Thyroid gland (tissue), 4 donors: ENCODE measurements around the gene SEH1L. TPM values are rescaled to one million over a fixed set of nuclear protein-coding genes. Genes with fewer than 3 reads are reported as not detected.
A peak's percentile ranks its signal among the peaks of the same experiment; 100 is the strongest.
"Not testable (repeated sequence)": the region's sequence is repeated elsewhere in the genome, so short reads cannot be mapped to it uniquely, and the experiment has no call there.

Experiments
- DNase-seq, 2 donors: peaks; one replicate each; pipeline ENCODE4 v3.0.0-alpha.2; 2019
- H3K27ac ChIP-seq, 3 donors: fragments of 200-600 bp; sonication (generic); 1 replicate in 2 of 3; 2 replicates in 1 of 3; pipeline ENCODE4 v1.5.1; 2016 to 2019; ENCODE audit warnings: mild to moderate bottlenecking in 1 of 3, moderate library complexity in 1 of 3
- H3K27me3 ChIP-seq: fragments of 200-600 bp; sonication (generic); one replicate; pipeline ENCODE4 v1.5.1; 2019
- H3K36me3 ChIP-seq, 2 donors: fragments of 200-600 bp; sonication (generic); one replicate each; pipeline ENCODE4 v1.5.1; 2016 to 2019
- H3K4me1 ChIP-seq, 2 donors: fragments of 200-600 bp; sonication (generic); one replicate each; pipeline ENCODE4 v1.5.1; 2017 to 2019
- H3K4me3 ChIP-seq, 3 donors: fragments of 200-600 bp; sonication (generic); replicated peaks in 1 of 3; 1 replicate in 2 of 3; 2 replicates in 1 of 3; pipeline ENCODE4 v1.5.1; 2016; ENCODE audit warnings: mild to moderate bottlenecking in 1 of 3
- H3K9me3 ChIP-seq: fragments of 200-600 bp; sonication (generic); one replicate; pipeline ENCODE4 v1.5.1; 2017
- CTCF ChIP-seq, 6 experiments: fragments of 200-600 bp in 3 of 6; fragments of 450-650 bp in 3 of 6; sonication (generic) in 3 of 6; IDR thresholded peaks; one replicate each; pipeline ENCODE4 v1.5.1; 2016 to 2019; ENCODE audit warnings: antibody characterized with exemption in 6 of 6, mild to moderate bottlenecking in 2 of 6, inconsistent platforms in 1 of 6, moderate library complexity in 1 of 6
- POLR2A ChIP-seq, 2 donors: fragments of 450-650 bp; IDR thresholded peaks; one replicate each; pipeline ENCODE4 v1.6.1; 2017; ENCODE audit warnings: antibody characterized with exemption in 2 of 2, mild to moderate bottlenecking in 2 of 2, moderate library complexity in 1 of 2
- whole genome bisulfite sequencing, 2 donors: methylation state at CpG; one replicate each; pipeline ENCODE4 v1.1.5; 2017; 5-methylcytosine and 5-hydroxymethylcytosine counted together
- intact Hi-C: fragments of 100-400 bp; cut with DNase I; formaldehyde crosslinking; loops from one replicate; pipeline ENCODE4 v1.15.1; 2023
- total RNA-seq, 4 donors: library from RNA; depleted of rRNA; stranded (reverse); fragments of >200 nt; gene quantifications; one replicate each; pipeline ENCODE4 v1.2.3, GENCODE V29; 2016

SEH1L gene
- total RNA-seq, 4 donors from 2014 or later = 26.8 to 48.6 (median 34.9) TPM

- H3K9me3 ChIP-seq = no peaks in the 10 kb centered on the region
- WGBS, 2 donors = 0 to 1% methylated on average over 7 of the region's 7 CpGs
- no peak for DNase-seq
- peak overlapping the region; percentile 44 to 84 (median 78) for H3K4me3 ChIP-seq
- peaks cover 14 to 15% of the 10 kb centered on the region in 2 donors for H3K4me1 ChIP-seq
- no peaks in the 10 kb centered on the region for H3K27me3 ChIP-seq
- no peaks in the 10 kb centered on the region for H3K36me3 ChIP-seq
- peak overlapping the region in 2 of 3 donors; percentile 86 to 92 for H3K27ac ChIP-seq
- TF ChIP-seq CTCF (IDR thresholded peaks at IDR 0.05) (no peak), POLR2A (IDR thresholded peaks at IDR 0.05) (no peak)
- intact Hi-C loops = no loop called here
Measured at GRCh38 chr18:12991821-12992179, 44.0 kb downstream of the SEH1L start.

- peaks cover 14 to 15% of the 10 kb centered on the region in 2 donors for H3K4me1 ChIP-seq
- WGBS, 2 donors = 75 to 94% methylated on average over 2 of the region's 2 CpGs
- H3K9me3 ChIP-seq = no peaks in the 10 kb centered on the region
- no peak for DNase-seq
- no peak overlapping the region for H3K4me3 ChIP-seq
- no peaks in the 10 kb centered on the region for H3K36me3 ChIP-seq
- no peak for TF ChIP-seq CTCF (IDR thresholded peaks at IDR 0.05)
- no peak for TF ChIP-seq POLR2A (IDR thresholded peaks at IDR 0.05)
- no peak overlapping the region for H3K27ac ChIP-seq
- no peaks in the 10 kb centered on the region for H3K27me3 ChIP-seq
- intact Hi-C loops = no loop called here
Measured at GRCh38 chr18:12993439-12993838, 45.6 kb downstream of the SEH1L start.

GRCh38 chr18:12995424-12995823, 47.6 kb downstream of the SEH1L start:
- no peaks in the 10 kb centered on the region for H3K27me3 ChIP-seq
- no peak for DNase-seq
- intact Hi-C loops = no loop called here
- no peak overlapping the region for H3K4me3 ChIP-seq
- WGBS, 2 donors = 69 to 98% methylated on average over 2 of the region's 2 CpGs
- H3K27ac ChIP-seq = no peak overlapping the region
- no peaks in the 10 kb centered on the region for H3K9me3 ChIP-seq
- peaks cover 11% of the 10 kb centered on the region in 2 donors for H3K4me1 ChIP-seq
- H3K36me3 ChIP-seq = no peaks in the 10 kb centered on the region
- TF ChIP-seq POLR2A (IDR thresholded peaks at IDR 0.05) (no peak), CTCF (IDR thresholded peaks at IDR 0.05) (no peak)

- WGBS, 2 donors = 92 to 93% methylated on average over 6 of the region's 6 CpGs
- H3K27me3 ChIP-seq = no peaks in the 10 kb centered on the region
- peaks cover 9 to 10% of the 10 kb centered on the region in 2 donors for H3K4me1 ChIP-seq
- TF ChIP-seq POLR2A (IDR thresholded peaks at IDR 0.05) = no peak
- TF ChIP-seq CTCF (IDR thresholded peaks at IDR 0.05) = no peak
- intact Hi-C loops = no loop called here
- H3K9me3 ChIP-seq = no peaks in the 10 kb centered on the region
- H3K36me3 ChIP-seq = no peaks in the 10 kb centered on the region
- DNase-seq = no peak
- no peak overlapping the region for H3K27ac ChIP-seq
- no peak overlapping the region for H3K4me3 ChIP-seq
Measured at GRCh38 chr18:12995952-12996477, 48.2 kb downstream of the SEH1L start.

GRCh38 chr18:12996661-12997292, 49.0 kb downstream of the SEH1L start:
- Histone ChIP-seq H3K9me3 (no peaks in the 10 kb centered on the region), H3K36me3 (no peaks in the 10 kb centered on the region), H3K27me3 (no peaks in the 10 kb centered on the region), H3K4me1 (peaks cover 9 to 10% of the 10 kb centered on the region in 2 donors), H3K27ac (no peak overlapping the region), H3K4me3 (no peak overlapping the region)
- DNase-seq = no peak
- WGBS, 2 donors = 84 to 91% methylated on average over 10 of the region's 10 CpGs
- intact Hi-C loops = no loop called here
- no peak for TF ChIP-seq POLR2A (IDR thresholded peaks at IDR 0.05)
- no peak for TF ChIP-seq CTCF (IDR thresholded peaks at IDR 0.05)

- WGBS, 2 donors = 84 to 85% methylated on average over 2 of the region's 2 CpGs
- H3K27ac ChIP-seq, intact Hi-C loops: not testable (repeated sequence)
Measured at GRCh38 chr18:12997330-12997729, 49.5 kb downstream of the SEH1L start.

More at GRCh38 chr18:12997330-12997729, 49.5 kb downstream of the SEH1L start:
- H3K4me3 ChIP-seq, H3K36me3 ChIP-seq, H3K4me1 ChIP-seq, DNase-seq, H3K27me3 ChIP-seq, H3K9me3 ChIP-seq: not testable (repeated sequence)
